GM10266 (cell line): ENCODE data around the gene TBCD.

Experiments used
- DNase-seq: peaks from one replicate; pipeline ENCODE4 v3.0.0; 2012; ENCODE audit errors: extremely low spot score
- TF ChIP-seq, protein P1 (sequence below): IDR thresholded peaks from 2 replicates; pipeline ENCODE4 v1.5.1; 2012; ENCODE audit warnings: mild to moderate bottlenecking, low read depth; ENCODE audit not compliant: control insufficient read depth, insufficient read depth; ENCODE audit errors: missing control alignments

Gene TBCD

DNA sequence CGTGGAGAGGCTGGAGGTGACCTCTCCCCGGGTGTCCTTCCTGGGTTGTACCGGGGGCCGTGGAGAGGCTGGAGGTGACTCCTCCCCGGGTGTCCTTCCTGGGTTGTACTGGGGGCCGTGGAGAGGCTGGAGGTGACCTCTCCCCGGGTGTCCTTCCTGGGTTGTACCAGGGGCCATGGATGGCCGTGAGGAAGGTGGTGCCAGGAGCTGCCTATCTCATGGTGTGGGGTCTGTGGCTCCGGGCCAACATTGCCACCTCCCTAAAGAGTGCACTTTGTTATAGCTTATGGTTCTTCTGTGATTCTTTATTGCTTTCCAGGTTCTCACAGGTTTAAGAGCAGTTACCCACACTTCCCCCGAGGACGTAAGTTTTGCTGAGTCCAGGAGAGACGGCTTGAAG is 174.2 kb downstream of the TBCD start:
- no peak for DNase-seq
- TF ChIP-seq, protein P1, sequence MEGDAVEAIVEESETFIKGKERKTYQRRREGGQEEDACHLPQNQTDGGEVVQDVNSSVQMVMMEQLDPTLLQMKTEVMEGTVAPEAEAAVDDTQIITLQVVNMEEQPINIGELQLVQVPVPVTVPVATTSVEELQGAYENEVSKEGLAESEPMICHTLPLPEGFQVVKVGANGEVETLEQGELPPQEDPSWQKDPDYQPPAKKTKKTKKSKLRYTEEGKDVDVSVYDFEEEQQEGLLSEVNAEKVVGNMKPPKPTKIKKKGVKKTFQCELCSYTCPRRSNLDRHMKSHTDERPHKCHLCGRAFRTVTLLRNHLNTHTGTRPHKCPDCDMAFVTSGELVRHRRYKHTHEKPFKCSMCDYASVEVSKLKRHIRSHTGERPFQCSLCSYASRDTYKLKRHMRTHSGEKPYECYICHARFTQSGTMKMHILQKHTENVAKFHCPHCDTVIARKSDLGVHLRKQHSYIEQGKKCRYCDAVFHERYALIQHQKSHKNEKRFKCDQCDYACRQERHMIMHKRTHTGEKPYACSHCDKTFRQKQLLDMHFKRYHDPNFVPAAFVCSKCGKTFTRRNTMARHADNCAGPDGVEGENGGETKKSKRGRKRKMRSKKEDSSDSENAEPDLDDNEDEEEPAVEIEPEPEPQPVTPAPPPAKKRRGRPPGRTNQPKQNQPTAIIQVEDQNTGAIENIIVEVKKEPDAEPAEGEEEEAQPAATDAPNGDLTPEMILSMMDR = no peak

GRCh38 chr17:82926716-82927115 is 174.9 kb downstream of the TBCD start:
- no peak for DNase-seq
- TF ChIP-seq, protein P1 = no peak

GRCh38 chr17:82927311-82927660 is 175.4 kb downstream of the TBCD start:
- TF ChIP-seq, protein P1 = no peak
- DNase-seq = no peak

DNA sequence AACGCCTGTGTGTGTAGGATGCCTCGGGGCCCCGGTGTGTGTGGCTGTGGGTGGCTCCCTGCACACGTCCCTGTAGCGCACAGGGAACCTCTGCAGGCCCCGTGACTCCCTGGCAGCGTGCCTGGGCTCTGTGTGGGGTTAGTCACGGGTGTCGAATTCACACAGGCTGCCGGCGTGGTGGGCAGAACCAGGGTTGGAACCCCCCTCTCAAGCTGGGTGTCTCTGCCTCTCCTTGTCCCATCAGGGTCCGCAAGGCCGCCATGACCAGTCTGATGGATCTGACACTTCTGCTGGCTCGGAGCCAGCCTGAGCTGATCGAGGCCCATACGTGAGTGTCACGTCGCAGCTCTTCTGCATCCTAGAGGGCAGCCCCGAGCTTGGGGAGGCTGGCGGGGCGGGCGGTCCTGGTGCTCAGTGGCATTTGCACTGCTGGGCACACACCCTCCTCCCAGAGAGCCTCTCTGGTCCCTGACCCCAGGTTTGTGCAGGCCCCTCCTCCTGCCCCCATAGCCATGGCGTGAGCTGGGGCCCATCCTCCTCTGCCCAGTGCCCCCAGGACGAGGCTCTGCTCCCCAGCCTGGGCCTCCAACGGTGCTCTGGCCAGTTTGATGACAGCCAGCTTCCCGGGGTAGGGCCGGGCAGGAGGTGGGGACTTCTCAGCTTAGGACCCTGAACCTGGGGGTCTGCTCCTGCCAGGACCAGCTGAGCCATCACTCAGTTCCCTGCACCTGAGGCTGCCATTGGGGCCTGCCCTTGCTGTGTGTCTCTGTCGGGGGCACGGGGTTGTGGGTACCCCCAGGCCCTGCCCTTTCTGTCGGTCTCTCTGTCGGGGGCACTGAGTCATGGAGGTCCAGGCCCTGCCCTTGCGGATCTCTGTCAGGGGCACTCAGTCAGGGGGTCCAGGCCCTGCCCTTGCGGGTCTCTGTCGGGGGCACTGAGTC is 176.1 kb downstream of the TBCD start:
- no peak for DNase-seq

GRCh38 chr17:82929011-82929622 is 177.3 kb downstream of the TBCD start:
- TF ChIP-seq, protein P1 = no peak
- no peak for DNase-seq

More for the DNA sequence above, 176.1 kb downstream of the TBCD start:
- TF ChIP-seq, protein P1 = no peak

DNA sequence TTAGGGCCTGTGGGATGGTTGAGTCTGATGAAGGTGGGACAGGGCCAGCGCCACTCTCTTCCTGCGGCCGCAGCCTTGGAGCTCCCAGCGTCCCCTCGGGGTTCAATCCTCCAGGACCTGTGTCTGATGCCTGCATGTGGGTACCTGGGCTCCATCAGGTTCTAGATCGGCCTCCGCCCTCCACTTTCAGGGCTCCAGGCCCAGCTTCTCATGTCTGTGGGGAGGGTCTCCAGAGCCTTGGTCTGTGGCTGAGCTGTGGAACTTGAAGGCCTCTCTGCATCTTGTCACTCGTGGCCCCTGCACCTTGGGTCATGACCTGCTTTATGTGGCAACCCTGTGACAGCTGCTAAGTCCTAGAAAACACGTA is 177.8 kb downstream of the TBCD start:
- TF ChIP-seq, protein P1 = no peak
- no peak for DNase-seq
